ENCODE results near the gene SSR1. TPM values are rescaled to one million over a fixed set of nuclear protein-coding genes. Genes with fewer than 3 reads are reported as not detected.

Gene SSR1
- total and polyA plus RNA-seq, 9 of the 15 experiments (the other 6 are each of a cell fraction or from before 2014, with no cell fraction given), result 87.7 to 220 (median 144) TPM

DNA sequence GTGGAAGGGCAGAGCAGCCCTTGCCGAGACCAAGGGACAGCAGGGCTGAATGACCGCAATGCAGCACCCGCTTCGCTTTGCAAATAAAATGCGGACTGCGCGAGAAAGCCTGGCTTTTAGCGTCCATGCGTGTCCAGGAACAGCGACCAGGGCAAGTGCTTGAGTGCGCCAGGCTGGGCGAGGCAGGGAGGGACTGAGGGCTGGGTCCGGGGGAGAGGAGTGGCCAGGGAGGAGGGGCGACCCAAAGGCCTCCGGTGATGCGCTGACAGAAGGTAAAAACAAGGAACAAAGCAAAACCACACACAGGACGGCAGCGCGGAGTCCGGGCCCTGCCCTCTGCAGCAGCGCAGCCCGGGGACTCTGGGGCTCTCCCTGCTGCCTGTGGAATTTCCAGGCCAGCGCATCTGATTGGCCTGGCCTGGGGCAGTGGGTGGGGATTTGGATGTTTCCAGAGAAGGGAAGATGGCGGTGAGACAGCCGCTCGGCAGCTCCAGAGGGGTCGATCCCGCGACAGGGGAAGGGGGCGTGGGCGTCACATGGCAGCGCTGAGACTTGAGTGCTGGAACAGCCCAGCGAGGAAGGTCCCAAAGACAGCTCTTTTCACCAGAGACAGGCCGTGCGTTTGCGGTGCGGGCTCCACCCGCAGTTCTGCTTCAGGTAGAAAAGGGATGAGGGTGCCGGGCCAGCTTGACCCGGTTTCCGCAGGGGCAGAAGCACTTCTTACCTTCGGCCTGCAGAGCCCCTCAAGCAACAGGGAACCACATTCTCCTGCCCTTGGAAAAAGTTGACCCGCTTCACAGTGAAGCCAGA, 51.8 kb downstream of the SSR1 start (continued):
- TF ChIP-seq, protein P1, sequence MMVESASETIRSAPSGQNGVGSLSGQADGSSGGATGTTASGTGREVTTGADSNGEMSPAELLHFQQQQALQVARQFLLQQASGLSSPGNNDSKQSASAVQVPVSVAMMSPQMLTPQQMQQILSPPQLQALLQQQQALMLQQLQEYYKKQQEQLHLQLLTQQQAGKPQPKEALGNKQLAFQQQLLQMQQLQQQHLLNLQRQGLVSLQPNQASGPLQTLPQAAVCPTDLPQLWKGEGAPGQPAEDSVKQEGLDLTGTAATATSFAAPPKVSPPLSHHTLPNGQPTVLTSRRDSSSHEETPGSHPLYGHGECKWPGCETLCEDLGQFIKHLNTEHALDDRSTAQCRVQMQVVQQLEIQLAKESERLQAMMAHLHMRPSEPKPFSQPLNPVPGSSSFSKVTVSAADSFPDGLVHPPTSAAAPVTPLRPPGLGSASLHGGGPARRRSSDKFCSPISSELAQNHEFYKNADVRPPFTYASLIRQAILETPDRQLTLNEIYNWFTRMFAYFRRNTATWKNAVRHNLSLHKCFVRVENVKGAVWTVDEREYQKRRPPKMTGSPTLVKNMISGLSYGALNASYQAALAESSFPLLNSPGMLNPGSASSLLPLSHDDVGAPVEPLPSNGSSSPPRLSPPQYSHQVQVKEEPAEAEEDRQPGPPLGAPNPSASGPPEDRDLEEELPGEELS (CRISPR knock-in tag; IDR thresholded peaks at IDR 0.05; ENCODE audit: borderline replicate concordance), result 0 out of 2 replicates have a peak, but pooled peaks have one; percentile 23
- TF ChIP-seq, protein P2, sequence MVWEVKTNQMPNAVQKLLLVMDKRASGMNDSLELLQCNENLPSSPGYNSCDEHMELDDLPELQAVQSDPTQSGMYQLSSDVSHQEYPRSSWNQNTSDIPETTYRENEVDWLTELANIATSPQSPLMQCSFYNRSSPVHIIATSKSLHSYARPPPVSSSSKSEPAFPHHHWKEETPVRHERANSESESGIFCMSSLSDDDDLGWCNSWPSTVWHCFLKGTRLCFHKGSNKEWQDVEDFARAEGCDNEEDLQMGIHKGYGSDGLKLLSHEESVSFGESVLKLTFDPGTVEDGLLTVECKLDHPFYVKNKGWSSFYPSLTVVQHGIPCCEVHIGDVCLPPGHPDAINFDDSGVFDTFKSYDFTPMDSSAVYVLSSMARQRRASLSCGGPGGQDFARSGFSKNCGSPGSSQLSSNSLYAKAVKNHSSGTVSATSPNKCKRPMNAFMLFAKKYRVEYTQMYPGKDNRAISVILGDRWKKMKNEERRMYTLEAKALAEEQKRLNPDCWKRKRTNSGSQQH (CRISPR knock-in tag; IDR thresholded peaks at IDR 0.05), result no peak
- TF ChIP-seq, protein P3, sequence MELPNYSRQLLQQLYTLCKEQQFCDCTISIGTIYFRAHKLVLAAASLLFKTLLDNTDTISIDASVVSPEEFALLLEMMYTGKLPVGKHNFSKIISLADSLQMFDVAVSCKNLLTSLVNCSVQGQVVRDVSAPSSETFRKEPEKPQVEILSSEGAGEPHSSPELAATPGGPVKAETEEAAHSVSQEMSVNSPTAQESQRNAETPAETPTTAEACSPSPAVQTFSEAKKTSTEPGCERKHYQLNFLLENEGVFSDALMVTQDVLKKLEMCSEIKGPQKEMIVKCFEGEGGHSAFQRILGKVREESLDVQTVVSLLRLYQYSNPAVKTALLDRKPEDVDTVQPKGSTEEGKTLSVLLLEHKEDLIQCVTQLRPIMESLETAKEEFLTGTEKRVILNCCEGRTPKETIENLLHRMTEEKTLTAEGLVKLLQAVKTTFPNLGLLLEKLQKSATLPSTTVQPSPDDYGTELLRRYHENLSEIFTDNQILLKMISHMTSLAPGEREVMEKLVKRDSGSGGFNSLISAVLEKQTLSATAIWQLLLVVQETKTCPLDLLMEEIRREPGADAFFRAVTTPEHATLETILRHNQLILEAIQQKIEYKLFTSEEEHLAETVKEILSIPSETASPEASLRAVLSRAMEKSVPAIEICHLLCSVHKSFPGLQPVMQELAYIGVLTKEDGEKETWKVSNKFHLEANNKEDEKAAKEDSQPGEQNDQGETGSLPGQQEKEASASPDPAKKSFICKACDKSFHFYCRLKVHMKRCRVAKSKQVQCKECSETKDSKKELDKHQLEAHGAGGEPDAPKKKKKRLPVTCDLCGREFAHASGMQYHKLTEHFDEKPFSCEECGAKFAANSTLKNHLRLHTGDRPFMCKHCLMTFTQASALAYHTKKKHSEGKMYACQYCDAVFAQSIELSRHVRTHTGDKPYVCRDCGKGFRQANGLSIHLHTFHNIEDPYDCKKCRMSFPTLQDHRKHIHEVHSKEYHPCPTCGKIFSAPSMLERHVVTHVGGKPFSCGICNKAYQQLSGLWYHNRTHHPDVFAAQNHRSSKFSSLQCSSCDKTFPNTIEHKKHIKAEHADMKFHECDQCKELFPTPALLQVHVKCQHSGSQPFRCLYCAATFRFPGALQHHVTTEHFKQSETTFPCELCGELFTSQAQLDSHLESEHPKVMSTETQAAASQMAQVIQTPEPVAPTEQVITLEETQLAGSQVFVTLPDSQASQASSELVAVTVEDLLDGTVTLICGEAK (IDR thresholded peaks at IDR 0.05), result no peak
- TF ChIP-seq, protein P3 (CRISPR knock-in tag; IDR thresholded peaks at IDR 0.05), result no peak
- TF ChIP-seq, protein P4, sequence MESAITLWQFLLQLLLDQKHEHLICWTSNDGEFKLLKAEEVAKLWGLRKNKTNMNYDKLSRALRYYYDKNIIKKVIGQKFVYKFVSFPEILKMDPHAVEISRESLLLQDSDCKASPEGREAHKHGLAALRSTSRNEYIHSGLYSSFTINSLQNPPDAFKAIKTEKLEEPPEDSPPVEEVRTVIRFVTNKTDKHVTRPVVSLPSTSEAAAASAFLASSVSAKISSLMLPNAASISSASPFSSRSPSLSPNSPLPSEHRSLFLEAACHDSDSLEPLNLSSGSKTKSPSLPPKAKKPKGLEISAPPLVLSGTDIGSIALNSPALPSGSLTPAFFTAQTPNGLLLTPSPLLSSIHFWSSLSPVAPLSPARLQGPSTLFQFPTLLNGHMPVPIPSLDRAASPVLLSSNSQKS (CRISPR knock-in tag; IDR thresholded peaks at IDR 0.05), result no peak
- TF ChIP-seq, protein P5, sequence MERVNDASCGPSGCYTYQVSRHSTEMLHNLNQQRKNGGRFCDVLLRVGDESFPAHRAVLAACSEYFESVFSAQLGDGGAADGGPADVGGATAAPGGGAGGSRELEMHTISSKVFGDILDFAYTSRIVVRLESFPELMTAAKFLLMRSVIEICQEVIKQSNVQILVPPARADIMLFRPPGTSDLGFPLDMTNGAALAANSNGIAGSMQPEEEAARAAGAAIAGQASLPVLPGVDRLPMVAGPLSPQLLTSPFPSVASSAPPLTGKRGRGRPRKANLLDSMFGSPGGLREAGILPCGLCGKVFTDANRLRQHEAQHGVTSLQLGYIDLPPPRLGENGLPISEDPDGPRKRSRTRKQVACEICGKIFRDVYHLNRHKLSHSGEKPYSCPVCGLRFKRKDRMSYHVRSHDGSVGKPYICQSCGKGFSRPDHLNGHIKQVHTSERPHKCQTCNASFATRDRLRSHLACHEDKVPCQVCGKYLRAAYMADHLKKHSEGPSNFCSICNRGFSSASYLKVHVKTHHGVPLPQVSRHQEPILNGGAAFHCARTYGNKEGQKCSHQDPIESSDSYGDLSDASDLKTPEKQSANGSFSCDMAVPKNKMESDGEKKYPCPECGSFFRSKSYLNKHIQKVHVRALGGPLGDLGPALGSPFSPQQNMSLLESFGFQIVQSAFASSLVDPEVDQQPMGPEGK (CRISPR knock-in tag; IDR thresholded peaks at IDR 0.05; ENCODE audit: borderline replicate concordance), result no peak
- TF ChIP-seq MTA3 (IDR thresholded peaks at IDR 0.05; ENCODE audit: borderline replicate concordance) (peak; percentile 44; the same call in 1 of the 2 replicates), HSF4 (CRISPR knock-in tag; IDR thresholded peaks at IDR 0.05; ENCODE audit: borderline replicate concordance) (no peak)
